Amniotic epithelial cell (primary cell): ENCODE measurements around the gene SDE2.
"Not testable (repeated sequence)": the region's sequence is repeated elsewhere in the genome, so short reads cannot be mapped to it uniquely, and the experiment has no call there.

Experiments
- DNase-seq: peaks from one replicate; pipeline ENCODE4 v3.0.0-alpha.2; 2010; ENCODE audit warnings: low read depth

The SDE2 gene

DNA sequence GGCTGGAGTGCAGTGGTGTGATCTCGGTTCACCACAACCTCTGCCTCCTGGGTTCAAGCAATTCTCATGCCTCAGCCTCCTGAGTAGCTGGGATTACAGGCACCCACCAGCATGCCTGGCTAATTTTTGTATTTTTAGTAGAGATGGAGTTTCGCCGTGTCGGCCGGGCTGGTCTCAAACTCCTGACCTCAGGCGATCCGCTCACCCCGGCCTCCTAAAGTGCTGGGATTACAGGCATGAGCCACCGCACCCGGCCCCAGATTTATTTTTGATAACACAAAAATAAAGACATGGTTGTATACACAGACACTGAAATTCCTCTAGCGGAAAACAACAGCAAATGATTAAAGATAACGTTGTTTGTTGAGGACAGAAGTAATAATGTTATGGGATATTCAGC lies 24.0 kb downstream of the SDE2 start:
- not testable (repeated sequence) for DNase-seq

DNA sequence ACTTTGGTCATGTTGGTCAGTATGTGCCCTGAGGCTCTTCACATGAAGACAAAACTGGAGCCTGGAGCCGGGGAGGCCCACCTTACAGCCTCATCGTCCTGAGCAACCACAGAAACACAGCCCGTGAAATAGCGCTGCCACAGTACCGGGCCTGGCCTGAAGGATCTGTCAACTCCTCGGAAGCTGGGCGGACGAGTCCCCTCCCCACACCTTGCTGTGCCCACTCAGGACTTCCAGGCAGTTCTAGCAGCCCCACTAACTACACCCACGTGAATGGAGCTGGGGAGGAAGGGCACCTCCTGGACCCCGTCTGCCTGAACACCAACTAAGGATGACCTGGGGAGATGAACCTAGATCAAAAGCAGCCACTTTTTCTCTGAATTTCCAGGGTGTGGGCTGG lies 24.7 kb downstream of the SDE2 start:
- no peak for DNase-seq

DNA sequence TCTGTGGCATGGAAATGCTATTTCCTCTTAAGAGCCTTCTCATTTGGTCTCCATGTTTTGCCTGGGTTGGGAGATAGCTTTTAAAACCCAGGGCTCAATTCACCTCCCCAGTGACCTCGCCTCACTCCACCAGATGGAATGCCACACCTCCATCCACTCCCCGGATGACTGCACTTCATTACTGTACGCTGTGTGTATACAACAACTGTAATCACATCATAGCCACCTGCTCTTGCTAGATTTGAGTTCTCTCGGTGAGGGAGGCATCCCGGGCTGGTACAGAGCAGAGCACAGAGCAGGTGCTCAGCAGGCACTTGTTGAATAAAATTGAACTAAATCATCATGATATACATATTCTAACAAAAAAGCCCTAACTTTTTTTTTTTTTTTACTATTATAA lies 26.0 kb downstream of the SDE2 start:
- DNase-seq: no peak

DNA sequence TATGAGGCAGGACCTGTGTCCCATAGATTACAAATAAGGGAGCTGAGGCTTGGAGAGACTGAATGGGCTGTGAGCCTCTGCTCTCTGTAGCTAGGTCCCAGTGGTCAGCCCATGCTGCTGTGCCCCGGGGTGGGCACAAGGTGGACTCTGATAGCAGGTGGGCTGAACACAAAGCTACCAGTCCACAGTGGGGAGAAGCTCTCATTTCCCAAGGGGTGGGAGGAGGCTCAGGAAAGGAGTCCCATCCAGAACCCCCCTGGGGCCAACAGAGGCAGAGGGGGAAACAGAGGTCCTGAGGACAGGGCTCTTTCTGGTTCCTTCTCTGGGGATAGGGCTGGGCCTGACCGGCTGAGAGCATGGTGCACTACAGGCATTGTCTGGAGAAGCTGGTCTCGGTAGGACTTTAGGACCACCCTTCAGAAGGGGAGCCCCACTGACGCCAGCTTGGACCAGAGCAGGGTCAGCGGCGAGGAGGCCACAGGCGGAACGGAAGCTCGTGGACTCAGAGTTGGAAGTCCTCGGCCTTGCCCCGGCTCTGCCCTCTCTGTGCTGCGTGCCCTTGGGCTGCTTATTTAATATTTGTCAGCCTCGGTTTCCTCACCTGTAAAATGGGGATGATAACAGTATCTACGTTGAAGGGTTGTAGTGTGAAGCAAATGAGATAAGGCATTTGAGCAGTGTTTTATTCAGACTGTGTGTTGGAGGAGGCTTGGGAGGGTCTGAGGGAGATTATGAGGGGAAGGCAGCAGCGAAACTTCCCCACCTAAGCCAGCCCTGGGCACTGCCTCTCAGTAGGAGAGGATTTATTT lies 26.6 kb downstream of the SDE2 start:
- DNase-seq: no peak

DNA sequence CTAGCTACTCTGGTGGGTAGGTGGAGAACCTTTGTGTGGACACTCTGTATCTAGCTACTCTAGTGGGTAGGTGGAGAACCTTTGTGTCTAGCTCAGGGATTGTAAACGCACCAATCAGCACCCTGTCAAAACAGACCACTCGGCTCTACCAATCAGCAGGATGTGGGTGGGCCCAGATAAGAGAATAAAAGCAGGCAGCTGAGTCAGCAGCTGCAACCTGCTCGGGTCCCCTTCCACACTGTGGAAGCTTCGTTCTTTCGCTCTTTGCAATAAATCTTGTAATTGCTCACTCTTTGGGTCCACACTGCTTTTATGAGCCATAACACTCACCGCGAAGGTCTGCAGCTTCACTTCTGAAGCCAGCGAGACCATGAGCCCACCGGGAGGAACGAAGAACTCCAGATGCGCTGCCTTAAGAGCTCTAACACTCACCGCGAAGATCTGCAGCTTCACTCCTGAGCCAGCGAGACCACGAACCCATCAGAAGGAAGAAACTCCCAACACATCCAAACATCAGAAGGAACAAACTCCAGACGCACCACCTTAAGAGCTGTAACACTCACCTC lies 28.5 kb downstream of the SDE2 start:
- not testable (repeated sequence) for DNase-seq

DNA sequence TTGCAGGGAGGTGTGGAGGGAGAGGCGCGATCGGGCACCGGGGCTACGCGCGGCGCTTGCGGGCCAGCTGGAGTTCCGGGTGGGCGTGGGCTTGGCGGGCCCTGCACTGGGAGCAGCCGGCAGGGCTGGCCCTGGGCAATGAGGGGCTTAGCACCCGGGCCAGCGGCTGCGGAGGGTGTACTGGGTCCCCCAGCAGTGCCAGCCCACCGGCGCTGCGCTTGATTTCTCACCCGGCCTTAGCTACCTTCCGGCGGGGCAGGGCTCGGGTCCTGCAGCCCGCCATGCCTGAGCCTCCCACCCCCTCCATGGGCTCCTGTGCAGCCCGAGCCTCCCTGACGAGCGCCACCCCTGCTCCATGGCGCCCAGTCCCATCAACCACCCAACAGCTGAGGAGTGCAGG lies 29.4 kb downstream of the SDE2 start:
- not testable (repeated sequence) for DNase-seq

DNA sequence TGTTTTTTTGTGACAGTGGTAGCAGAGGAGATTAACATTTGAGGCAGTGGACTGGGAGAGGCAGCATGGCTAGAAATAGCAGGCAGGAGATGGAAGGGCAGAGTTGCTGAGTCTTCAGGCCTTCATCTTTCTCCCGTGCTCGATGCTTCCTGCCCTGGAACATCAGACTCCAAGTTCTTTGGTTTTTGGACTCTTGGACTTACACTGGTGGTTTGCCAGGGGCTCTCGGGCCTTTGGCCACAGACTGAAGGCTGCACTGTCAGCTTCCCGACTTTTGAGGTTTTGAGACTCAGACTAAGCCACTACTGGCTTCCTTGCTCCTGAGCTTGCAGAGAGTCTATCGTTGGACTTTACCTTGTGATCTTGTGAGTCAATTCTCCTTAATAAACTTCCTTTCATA lies 33.9 kb downstream of the SDE2 start:
- DNase-seq: no peak

DNA sequence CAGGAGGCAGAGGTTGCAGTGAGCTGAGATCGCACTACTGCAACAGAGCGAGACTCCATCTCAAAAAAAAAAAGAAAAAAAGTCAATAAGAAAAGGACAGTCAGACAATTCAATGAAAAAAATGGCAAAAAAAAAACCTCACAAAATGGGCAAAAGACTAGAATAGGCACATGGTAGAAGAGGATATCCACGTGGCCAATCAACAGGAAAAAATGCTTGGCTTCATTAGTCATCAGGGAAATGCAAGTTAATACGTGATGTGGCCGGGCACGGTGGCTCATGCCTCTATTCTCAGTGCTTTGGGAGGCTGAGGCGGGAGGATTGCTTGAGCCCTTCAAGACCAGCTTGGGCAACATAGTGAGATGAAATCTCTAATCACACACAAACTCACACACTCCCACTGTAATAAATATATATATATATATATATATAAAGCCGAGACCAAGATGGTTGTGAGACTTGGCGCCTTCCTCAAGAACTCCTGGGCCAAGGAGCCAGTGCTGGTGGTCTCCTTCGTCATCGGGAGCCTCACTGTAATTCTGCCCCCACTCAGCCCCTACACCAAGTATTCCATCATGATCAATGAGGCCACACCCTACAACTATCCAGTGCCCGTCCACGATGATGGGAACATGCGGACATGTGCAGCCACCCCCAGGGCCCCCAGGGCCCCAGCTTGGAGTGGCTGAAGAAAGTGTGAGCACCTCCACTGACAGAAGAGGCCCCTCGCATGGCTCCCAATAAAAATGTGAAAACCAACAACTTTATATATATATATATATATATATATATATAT lies 35.2 kb downstream of the SDE2 start:
- no peak for DNase-seq

DNA sequence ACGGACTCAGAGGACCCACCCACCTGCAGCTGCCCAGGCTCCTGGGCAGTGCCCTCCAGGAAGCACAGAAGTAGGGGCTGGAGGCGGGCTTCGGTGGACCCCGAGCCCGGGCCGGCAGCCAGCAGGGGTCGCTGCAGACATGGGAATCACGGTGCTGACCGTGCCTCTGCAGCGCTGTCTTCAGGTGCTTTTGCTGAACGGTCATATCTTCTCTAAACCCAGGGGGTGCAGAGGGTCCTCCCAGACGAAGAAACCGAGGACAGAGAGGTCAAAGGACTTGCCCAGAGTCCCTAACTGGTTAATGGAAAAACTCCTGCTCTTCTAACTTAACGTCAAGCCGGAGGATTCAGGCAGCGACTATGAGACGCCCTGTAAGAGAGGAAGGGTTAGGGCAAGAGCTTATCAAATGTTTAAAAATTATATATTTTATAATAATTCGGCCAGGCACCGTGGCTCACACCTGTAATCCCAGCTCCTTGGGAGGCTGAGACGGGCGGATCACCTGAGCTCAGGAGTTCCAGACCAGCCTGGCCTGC lies 36.6 kb downstream of the SDE2 start:
- DNase-seq: peak; percentile 16

DNA sequence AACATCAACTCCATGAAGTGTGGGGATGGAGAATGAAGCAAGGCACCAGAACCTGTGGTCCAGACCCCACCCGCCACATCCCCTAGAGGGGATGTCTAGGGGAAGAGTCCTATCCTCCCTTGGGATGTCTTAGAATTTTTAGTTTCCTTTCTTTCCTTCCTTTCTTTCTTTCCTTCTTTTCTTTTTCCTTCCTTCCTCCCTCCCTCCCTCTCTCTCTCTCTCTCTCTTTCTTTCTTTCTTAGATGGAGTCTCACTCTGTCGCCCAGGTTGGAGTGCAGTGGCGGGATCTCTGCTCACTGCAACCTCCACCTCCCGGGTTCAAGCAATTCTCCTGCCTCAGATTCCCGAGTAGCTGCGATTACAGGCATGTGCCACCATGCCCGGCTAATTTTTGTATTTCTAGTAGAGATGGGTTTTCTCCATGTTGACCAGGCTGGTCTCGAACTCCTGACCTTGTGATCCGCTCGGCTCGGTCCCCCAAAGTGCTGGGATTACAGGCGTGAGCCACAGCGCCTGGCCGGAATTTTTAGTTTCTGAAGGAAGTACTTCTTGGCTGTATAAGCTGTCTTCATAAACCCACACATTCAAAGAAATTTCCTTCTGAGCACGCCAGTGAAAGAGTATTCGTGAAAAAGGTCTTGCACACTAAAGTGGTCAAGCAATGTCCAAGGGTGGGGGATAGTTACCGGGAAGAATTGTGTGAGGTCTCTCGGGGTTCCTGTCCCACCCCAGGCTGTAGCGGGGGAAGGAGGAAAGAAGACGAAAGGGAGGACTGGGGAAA lies 37.3 kb downstream of the SDE2 start:
- no peak for DNase-seq

DNA sequence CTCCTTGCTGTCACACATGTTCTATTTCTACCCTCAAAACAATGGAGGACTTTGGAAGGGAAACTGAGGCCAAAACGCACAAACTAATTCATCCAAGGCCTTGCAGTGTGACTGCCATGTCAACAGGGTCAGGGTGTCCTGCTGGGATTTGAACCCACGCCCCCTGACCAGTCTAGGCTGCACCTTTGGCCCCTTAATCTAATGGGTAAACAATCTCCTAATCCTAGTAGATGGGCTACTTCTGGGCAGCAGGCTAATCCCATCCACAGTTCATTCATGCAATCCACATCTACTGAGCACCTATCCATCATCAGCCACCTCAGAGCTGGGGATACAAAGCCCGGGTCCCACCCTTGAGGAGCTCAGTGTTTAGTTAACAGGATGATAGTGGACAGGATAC lies 41.1 kb downstream of the SDE2 start:
- no peak for DNase-seq

DNA sequence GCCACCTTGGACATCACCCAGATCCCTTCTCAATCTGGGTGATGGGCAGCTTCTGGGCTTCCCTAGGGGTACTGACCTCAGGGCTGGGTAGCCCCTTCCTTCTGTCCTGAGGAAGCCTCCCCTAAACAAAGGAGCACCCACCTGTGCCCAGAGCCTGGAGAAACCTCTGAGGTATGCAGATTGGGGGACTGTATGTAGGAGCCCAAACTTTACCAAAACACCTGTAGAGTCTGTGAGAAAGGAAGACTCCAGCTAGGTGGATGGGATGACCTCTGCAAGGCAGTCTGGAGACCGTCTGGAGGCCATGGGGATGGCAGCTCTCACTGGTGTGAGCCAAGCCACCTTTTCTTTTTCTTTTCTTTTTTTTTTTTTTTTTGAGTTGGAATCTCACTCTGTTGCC lies 44.4 kb downstream of the SDE2 start:
- no peak for DNase-seq

DNA sequence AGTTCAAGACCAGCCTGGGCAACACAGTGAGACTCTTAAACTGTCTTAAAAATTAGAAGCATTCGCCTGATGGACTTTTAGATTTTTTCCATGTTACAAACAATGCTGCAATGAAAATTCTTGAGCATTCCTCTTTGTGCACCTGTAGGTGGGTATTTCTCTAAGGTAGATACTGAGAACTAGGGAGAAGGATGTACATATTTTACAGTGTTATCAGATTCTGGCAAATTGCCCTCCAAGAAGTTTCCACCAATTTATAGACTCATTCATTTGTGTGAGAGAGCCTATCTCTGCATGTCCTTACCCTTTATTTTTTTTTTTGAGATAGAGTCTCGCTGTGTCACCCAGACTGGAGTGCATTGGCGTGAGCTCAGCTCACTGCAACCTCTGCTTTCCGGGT lies 45.8 kb downstream of the SDE2 start:
- DNase-seq: no peak

DNA sequence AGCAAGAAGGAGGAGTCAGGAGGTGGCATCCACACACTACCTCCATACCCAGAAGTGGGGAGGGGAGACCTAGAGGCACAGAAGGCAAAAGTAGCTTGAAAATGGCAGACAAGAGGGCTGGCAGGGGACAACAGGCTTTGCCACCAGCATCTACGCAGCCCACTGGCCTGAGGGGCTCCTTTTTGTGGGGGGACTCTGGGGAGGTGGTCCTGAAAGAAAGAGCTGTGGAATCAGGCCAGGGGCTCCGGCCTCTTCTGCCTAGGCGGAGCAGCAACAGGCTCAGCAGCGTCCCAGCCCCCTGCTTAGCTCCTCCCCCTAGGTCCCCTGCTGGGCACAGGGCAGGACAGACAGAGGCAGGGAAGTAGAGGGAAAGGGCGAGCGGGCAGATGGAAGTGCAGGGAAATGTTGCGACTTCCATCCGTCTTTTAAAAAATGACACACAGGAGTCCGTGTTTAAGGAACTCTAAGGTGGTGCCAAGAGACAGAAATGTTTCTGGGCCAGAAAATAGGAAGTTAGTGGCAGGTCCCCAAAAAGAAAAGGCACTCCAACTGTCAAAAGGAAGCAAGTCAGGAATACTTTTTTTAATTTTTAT lies 48.1 kb downstream of the SDE2 start:
- no peak for DNase-seq

DNA sequence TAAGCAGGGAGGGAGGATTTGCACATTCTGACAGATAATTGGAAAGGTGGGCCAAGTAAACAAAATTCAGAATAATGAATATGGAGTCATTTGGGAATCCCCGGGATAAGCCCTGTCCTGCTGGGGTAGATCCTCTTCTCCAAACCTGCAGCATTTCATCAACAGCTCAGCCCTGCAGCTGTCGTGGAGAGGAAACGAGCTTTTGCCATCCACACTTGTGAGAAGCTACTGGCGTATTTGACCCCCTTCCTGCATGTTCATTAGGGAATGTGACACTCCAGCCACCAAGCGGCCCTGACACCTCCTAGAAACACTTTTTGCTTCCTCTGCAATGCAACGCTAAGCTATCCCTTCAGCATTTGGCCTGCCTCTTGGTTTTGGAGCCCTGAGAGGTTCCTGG lies 50.1 kb downstream of the SDE2 start:
- no peak for DNase-seq

DNA sequence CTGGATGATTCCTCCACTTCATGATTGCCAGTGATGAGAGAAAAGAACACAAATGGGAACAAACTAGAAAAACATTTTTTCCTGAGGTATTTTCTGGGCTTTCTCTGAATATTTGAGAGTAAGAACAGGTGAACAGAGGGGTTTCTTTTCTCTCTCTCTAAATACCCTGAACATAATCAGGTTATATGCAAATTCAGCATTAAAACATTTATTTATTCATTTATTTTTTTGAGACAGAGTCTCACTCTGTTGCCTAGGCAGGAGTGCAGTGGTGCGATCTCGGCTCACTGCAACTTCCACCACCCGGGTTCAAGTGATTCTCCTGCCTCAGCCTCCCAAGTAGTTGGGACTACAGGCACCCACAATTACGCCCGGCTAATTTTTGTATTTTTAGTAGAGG lies 52.3 kb downstream of the SDE2 start:
- DNase-seq: no peak

DNA sequence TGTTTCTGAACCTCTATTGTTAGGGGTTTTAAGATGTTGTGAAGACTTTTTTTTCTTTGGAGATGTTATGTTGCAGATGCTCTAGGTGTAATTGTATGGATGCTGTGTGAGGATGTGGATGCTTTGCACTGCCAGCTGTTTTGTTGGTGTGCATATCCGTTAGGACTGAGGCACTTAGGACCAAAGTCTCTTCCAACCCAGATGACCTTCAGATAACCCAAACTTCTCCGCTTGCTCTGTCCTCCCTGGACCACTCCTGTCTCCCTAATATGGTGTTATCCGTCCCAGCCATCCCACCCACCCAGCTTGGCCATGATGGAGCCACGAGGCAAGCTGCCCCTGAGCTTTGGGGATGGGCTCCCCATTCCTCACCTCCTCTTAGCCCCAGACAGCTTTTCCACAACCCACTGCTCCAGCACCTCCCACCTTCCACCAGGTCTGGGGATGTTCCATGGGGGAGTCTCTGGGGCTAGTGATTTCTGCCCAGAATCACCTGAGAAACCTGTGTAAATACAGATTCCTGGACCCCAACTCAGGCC lies 53.0 kb downstream of the SDE2 start:
- no peak for DNase-seq

DNA sequence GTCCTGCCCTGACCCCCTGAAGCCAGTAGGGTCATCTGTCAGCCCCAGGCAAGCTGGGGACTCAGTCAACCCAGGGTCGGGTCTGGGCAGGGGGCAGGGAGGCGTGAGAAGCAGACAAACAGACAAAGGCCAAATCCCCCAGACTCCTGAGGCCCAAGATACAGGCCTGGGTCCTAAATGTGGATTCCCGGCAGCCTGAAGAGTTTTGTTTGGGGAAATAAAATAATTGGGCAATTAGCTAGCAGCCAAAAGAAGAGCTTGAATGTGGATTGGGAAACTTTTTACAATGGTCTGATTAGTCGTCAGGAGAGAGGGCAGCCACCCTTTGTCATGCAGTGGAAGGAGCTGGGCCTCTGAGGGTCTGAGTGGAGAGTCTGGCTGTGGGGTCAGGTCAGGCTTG lies 53.6 kb downstream of the SDE2 start:
- peak; percentile 9 for DNase-seq

DNA sequence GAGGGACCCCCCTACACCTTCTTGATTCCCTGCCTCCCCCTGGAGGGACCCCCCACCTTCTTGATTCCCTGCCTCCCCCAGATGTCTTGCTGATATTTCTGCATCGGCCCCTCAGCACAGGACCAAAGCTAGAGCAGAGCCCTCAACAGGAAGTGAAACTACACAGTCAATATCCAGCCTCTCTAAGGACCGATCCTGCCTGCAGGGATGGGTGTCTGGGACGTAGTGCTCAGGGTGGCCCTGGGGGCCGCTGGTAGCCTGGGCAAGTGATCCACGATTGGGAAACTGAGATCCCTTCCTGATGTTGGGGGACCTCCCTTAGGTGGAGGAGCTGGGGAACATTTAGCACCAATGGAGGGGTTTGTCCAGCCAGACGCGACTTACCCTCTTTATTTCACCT lies 54.2 kb downstream of the SDE2 start:
- DNase-seq: no peak

DNA sequence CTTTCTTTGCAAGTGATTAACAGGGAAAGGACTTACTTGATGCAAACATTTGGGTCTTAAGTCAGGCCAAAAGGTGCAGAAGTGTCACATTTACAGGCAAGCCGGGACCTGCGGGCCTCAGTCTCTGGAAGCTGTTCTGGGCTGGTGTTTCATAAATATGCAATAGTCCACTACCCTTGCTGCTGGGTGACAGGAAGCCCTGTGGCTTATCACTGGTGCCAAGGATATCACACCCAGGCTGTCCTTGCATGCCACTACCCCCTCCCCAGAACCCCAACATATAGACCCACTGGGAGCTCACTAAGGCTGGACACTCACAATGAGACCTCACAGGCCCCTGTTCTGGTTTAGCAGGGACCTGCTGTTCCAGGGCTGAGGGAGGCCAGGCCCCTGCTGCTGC lies 54.8 kb downstream of the SDE2 start:
- no peak for DNase-seq

DNA sequence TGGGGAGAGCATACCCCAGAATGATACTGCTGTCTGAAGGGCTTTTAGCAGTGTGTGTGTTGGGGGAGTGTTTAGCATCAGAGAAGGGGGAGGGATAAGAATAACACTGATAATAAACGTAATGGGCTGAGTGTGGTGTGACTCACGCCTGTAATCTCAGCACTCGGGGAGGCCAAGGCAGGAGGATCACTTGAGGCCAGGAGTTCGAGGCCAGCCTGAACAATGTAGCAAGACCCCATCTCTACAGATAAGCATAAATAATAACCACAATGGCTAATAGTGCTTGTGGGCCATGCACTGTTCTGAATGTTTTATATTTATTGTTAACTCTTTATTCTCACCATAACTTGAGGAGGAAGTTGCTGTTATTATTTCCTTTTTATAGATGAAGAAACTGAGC lies 55.6 kb downstream of the SDE2 start:
- DNase-seq: peak; percentile 12

DNA sequence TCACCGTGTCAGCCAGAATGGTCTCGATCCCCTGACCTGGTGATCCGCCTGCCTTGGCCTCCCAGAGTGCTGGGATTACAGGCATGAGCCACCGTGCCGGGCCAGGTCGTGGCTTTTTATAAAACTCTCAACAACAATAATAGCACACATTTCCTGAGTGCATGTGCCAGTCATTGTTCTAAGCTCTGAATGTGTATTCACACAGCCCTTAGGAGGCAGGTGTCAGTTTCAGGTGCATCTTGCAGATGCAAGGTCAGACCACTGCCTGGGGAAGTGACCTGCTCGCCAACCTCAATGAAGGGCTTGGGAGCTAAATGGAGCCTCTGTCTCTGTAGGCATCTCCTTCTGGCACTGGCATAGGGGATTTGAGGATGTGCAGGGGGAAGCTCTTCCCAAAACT lies 56.6 kb downstream of the SDE2 start:
- DNase-seq: no peak
